ENCODE results near the gene TRIL.

Gene TRIL

DNA sequence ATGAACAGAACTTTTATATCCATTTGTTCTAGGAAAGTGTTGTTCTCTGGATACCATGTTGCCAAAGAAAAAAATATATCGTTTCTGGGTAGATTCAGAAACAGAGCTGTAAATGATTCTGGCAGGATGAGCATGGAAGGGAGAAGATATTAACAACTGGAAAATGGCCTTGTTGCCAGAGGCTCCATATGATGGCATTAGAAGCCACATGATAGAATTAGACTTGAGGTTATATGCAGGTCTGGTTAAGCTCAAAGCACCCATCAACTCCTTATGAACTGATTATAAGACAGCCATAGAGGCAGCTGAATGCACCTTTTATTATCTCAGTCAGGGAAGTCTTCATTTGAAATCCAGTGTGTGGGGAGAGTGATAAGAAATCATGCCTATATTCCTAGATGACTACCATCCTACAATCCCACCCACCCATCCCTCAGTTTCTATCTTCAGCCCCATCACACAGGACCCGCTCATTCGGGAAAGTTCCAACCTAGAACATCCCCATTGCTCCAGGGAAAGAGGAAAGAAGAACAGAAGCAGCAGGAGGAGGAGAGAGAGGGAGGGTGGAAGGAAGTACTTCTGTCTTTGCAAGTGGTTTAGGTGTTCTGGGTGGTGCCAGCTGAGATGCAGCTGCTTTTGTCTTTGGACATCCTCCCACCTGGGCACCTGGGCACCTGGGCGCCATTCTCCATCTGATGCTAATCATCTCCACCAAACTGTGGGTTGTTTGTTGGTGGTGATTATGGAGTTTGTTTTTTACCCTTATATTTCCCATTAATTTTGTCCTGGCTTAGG lies 25.5 kb upstream of the TRIL start:
- Histone ChIP-seq H3K27me3 (no peaks in the 10 kb centered on the region), H3K9me3 (no peaks in the 10 kb centered on the region), H3K36me3 (no peaks in the 10 kb centered on the region), H3K27ac (no peak overlapping the region), H3K4me3 (no peak overlapping the region), H3K4me1 (peaks cover 0 to 41% (median 18%) of the 10 kb centered on the region in 4 donors)
- intact Hi-C loops (cut with DNase I; ENCODE audit: low total_unique reads): no loop called here
- DNase-seq: no peak
- TF ChIP-seq, protein P1, sequence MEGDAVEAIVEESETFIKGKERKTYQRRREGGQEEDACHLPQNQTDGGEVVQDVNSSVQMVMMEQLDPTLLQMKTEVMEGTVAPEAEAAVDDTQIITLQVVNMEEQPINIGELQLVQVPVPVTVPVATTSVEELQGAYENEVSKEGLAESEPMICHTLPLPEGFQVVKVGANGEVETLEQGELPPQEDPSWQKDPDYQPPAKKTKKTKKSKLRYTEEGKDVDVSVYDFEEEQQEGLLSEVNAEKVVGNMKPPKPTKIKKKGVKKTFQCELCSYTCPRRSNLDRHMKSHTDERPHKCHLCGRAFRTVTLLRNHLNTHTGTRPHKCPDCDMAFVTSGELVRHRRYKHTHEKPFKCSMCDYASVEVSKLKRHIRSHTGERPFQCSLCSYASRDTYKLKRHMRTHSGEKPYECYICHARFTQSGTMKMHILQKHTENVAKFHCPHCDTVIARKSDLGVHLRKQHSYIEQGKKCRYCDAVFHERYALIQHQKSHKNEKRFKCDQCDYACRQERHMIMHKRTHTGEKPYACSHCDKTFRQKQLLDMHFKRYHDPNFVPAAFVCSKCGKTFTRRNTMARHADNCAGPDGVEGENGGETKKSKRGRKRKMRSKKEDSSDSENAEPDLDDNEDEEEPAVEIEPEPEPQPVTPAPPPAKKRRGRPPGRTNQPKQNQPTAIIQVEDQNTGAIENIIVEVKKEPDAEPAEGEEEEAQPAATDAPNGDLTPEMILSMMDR (IDR thresholded peaks at IDR 0.05): no peak

DNA sequence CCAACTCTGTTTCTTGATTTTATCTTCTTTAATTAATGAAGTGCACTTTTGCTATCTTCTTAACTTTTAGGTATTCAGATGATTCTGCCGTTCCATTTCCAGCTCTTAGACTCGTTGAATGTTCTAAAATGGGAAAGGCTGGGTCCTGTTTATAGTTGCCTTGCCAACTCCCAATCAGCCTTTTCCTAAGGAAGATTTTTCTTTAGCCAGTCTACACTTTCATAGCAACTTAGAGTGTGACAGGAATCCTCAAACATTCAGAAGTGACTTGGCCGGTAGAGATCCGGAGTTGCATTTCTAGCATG lies 23.0 kb upstream of the TRIL start:
- H3K4me1 ChIP-seq: peaks cover 0 to 26% (median 11%) of the 10 kb centered on the region in 4 donors
- DNase-seq: no peak

DNA sequence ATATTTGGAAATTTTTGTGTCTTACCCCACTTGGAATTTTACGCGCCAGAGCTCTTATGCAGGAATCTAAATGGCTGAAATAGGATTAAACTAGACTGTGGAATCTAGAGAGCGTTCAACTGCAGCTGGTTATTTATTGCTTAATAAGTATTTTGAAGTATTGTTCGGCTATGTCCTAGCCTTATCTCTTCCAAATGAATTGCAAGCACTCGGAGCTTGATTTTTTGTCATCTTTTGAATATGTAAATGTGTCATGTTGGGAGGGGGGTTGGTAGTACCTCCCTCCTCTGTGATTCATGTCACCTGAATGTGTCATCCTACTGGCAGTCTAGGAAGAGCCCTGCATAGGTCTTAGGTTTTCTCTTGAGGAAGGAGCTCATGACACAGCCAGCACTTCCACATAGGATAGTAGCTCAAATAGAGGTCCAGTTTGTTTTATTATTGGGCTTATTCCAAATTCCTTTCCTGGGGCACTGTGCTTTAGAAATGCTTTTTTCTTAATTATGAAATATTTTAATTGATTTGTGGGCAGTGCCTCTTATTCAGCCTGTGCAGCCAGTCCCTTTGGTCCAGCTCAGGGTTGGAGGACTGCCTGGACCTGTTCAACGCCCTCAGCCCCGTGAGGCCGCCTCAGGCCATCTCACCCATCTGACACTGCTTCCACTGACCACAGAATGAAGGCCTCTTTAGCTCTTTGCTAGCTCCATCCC lies 22.5 kb upstream of the TRIL start:
- no peaks in the 10 kb centered on the region for H3K27me3 ChIP-seq
- no peak overlapping the region for H3K4me3 ChIP-seq
- TF ChIP-seq, protein P1 (IDR thresholded peaks at IDR 0.05): no peak
- H3K9me3 ChIP-seq: no peaks in the 10 kb centered on the region
- H3K36me3 ChIP-seq: no peaks in the 10 kb centered on the region
- no peak overlapping the region for H3K27ac ChIP-seq
- DNase-seq: no peak
- intact Hi-C loops (cut with DNase I; ENCODE audit: low total_unique reads): no loop called here
- H3K4me1 ChIP-seq: peaks cover 0 to 21% (median 9%) of the 10 kb centered on the region in 4 donors

More for the DNA sequence above, 23.0 kb upstream of the TRIL start:
- TF ChIP-seq, protein P1 (IDR thresholded peaks at IDR 0.05): no peak
- H3K27me3 ChIP-seq: no peaks in the 10 kb centered on the region
- H3K4me3 ChIP-seq: no peak overlapping the region
- intact Hi-C loops (cut with DNase I; ENCODE audit: low total_unique reads): no loop called here
- H3K36me3 ChIP-seq: no peaks in the 10 kb centered on the region
- no peak overlapping the region for H3K27ac ChIP-seq
- H3K9me3 ChIP-seq: no peaks in the 10 kb centered on the region

DNA sequence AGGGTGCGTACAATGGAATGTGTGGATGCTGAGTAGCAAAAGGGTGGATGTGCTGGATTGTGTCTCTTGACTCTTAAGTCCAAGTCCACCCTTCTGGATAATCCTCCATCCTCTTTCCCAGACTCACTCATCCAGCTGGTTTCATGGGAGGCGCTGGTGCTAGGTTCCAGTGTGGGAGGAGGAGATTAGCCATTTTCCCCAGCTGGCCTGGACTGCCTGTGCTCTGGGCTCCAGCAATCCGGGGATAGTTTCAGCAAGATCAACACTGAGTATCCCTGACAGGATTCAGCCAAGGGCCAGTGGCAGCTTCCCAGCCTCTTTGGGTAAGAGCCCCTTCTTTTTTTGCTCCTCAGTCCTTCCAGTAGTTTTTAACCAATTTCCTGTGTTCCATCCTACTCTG lies 21.6 kb upstream of the TRIL start:
- intact Hi-C loops (cut with DNase I; ENCODE audit: low total_unique reads): no loop called here
- Histone ChIP-seq H3K4me1 (peaks cover 0 to 14% (median 5%) of the 10 kb centered on the region in 4 donors), H3K27ac (no peak overlapping the region), H3K4me3 (no peak overlapping the region), H3K9me3 (no peaks in the 10 kb centered on the region), H3K36me3 (no peaks in the 10 kb centered on the region), H3K27me3 (no peaks in the 10 kb centered on the region)
- no peak for DNase-seq
- TF ChIP-seq, protein P1 (IDR thresholded peaks at IDR 0.05): no peak

DNA sequence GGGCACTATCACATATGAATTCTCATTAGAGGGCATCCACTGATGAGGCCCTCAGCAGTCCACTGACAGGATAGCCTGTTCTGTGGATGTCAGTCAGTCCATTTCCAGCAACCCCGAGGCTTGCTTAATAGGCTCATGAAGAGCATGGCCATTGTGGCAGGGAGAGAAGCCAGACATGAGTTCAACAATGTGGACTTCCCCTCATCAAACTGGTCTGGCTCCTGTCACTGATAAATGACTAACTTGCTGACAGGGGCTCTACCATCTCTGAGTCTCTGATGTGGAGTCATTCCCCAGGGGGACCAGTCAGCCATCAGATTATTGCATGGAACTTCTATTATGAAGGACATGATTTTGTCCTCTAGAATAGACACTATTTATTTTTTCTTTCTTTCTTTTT lies 19.8 kb upstream of the TRIL start:
- TF ChIP-seq, protein P1 (IDR thresholded peaks at IDR 0.05): no peak
- Histone ChIP-seq H3K36me3 (no peaks in the 10 kb centered on the region), H3K4me3 (no peak overlapping the region), H3K27ac (no peak overlapping the region), H3K9me3 (peaks cover 0 to 6% (median 6%) of the 10 kb centered on the region in 3 donors), H3K27me3 (no peaks in the 10 kb centered on the region), H3K4me1 (peaks cover 0 to 6% (median 0%) of the 10 kb centered on the region in 4 donors)
- DNase-seq: no peak
- intact Hi-C loops (cut with DNase I; ENCODE audit: low total_unique reads): no loop called here

All from tibial artery (tissue), 4 donors.